ENCODE measurements around the gene C3orf20.
"Not testable (repeated sequence)": the region's sequence is repeated elsewhere in the genome, so short reads cannot be mapped to it uniquely, and the experiment has no call there.

Gene C3orf20

GRCh38 chr3:14802381-14802731 is 127.4 kb downstream of the C3orf20 start:
- DNase-seq = no peak

DNA sequence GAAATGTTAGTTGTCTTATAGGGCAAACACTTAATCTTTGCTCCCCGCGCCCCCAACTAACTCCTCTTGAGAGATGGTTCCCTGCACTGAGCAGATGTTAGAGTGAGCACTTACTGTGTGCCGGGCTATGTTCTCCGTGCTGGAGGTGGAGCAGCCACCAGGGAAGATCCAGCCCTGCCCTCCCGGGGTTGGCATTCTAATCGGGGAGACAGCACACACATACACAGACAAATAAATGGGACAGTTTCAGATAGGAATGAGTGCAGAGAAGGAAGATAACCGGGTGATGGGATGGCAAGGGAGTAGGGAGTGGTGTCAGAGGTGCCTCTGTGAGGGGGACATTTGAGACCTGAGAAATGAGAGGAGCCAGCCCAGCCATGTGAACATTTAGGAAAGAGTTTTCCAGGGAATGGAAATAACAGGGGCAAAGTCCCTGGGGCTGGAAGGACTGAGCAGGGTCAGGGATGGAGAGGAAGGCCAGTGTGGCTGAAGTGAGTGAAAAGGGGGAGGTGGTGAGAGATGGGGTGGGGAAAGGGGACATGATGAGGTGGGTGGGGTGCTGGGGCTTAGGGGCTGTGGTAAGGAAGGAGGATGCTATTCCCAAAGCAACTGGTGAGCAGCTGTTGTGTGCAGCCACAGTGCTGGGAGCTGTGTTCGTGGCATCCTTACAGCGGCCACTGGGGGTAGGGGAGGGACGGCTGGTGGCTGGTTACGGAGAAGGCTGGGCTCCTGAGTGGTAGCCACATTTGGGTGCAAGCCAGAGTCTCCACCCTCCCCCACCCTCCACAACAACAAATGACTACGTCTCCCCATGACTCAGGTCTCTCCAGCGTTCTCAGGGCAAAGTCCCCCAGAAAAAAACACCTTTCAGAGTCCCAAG is 128.4 kb downstream of the C3orf20 start:
- DNase-seq = no peak

DNA sequence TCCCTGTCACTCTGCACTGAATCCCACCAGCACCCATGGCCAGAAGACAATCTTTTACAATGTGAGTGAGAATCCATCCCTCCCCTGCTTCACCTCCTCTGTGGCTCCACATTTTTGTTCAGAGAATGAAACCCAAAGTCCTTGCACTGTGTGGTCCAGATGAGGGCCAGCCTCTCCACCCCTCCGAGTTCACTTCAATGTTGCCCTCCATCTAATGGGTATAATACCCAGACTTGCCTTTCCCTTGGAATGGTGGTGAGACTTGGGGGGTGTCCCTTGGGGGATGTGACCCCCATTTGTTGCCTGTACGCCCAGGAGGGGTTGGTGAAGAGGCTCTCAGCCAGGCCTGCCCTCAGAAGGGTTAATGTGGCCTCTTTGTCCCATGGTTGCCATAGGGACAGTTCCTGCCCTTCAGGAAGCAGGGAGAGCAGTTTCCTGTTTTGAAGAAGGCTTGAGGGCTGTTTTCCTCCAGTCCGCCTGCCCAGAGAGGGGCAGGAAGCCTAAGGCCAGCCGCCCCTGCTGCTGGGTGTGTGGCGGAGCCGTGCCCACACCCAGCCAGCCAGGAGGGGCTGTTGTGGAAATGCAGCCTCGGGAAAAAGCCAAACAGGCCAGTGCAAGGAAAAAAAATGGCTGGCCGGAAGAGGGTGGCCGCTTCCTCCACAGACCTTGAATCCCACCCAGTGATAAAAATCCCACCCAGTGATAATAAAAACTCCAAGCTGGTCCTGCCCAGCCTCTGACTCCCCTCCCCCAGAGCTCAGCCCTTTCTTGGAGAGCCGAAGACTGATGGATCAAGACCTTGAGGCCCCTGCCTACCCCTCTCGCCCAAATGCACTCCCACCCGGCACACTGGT is 129.3 kb downstream of the C3orf20 start:
- DNase-seq = no peak

DNA sequence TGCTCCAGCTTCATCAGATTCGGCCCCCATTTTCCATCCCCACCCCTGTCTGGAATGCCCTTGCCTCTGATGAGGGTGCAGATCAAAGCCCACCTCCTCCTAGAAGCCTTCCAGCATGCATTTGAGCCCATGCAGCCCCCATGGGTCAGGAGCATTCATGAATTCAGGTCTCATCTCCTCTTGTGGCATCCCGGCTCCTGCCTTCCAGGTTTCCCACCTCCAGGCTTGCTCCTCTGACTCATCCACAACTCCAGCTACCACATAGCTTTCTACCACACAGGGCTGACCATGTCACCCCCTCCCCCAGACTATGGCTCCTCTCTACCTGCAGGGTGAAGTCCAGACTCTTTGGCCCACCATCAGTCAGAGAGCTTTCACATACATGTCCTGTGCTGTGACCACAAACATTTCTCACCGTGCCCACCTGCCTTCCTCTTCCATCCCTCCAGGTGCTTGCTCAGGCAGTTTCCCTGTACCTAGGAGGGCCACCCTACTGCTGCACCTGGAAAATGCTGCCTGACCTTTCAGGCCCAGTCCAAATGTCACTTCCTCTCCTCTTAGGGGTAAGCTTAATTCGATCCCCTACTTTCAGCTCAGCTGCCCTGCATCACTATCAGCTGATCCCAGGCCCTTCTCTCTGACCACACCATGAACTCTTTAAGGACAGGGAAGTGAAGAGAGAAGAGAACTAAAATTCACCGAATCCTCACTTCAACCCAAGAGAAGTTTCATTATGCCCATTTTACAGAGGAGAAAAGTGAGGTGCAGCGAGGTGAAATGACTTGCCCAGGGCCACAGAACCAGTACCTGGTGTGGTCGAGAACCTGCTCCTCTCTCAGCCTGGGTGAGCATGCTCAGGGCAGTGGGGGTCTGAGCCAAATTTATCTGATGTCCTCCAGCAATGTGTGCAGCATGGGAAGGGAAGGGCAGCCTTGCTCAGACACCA is 130.2 kb downstream of the C3orf20 start:
- DNase-seq = no peak

GRCh38 chr3:14805961-14806537 is 131.1 kb downstream of the C3orf20 start:
- no peak for DNase-seq

GRCh38 chr3:14806641-14807263 is 131.8 kb downstream of the C3orf20 start:
- DNase-seq = peak; percentile 5

DNA sequence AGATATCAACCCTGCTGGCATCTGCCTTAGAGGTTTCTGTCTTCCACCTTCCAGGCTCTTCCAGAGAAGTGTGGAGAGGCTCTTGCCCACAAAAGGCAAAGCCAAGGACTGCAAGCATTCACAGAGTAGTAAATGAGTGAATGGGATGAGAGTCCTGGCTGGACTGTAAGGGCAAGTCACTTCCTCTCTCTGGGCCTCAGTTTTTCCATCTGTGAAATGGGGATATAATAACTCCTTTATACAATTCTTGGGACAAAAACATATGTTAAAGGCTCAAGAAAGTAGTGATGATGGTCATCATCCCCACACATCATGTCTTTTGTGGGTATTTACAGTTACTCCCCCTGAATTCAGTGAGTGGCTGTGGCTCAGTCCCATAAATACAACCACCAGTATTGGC is 133.1 kb downstream of the C3orf20 start:
- no peak for DNase-seq

GRCh38 chr3:14808502-14809266 is 133.7 kb downstream of the C3orf20 start:
- no peak for DNase-seq

DNA sequence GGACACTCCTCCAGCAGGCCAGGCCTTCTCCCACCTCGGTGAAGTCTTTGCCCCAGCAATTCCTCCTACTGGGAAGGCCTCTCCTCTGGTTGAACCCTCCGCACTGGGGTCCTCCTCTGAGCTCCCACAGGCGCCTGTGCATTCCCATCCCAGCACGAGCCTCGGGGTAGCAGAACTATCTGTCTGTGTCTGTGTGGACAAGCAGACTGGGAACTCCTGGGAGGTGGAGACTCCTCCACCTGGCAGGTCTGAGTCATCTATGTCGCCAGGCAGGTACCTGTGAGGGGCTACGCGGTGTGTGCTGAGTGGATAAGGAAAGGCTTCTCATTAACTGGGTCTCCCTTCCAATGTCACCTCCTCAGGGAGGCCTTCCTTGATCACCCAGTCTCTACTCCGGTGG is 134.7 kb downstream of the C3orf20 start:
- DNase-seq = not testable (repeated sequence)

- DNase-seq = no peak
Measured at GRCh38 chr3:14810070-14810791, 135.3 kb downstream of the C3orf20 start.

GRCh38 chr3:14810801-14811661 is 136.1 kb downstream of the C3orf20 start:
- DNase-seq = no peak

GRCh38 chr3:14811684-14812083 is 136.7 kb downstream of the C3orf20 start:
- DNase-seq = no peak

DNA sequence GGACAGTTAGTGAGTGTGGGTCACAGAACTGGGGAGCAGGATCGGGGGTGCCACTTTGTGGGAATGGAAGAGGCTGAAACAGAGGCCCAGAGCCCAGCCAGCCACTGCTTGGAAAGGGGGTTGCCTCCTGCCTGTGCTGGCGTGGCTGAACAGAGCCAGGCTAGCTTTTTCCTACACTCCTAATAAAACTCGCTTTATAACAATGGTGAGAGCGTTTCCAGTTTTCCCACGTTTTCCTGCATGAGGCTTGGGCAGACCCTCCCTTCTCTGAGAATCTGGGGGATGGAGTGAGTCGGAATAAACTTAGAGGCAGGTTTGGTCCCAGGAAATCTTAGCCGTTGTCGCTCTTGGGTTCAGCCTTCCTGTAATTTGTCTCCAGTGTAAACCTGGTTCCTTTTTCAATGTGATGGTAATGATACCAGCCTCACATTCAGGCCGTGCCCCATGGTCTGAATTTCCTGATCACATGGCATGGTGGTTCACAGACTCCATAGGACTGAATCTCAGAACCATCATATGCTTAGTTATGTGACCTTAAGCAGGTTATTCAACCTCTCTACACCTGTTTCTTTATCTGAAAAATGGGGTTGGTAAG is 137.4 kb downstream of the C3orf20 start:
- DNase-seq = no peak

DNA sequence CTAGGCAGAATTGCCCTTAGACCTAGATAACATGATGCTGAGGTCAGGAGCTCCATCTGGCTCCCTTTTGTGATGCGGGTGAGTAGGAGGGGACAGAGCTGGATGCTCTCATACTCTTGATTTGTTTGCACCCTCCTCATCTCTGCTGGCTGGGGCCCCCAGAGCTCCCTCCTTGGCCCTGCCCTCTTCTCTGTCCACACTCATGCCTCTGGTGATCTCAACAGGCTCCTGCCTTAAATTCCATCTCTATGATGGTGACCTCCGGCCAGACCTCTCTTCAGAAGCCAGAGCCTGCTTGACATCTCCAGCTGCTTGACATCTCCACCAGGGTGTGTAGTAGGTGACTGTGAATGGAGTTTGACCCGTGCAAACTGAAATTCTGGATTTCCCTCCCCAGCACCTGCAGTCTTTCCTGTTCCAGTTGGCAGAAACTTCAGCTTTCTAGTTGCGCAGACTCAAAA is 139.5 kb downstream of the C3orf20 start:
- no peak for DNase-seq

DNA sequence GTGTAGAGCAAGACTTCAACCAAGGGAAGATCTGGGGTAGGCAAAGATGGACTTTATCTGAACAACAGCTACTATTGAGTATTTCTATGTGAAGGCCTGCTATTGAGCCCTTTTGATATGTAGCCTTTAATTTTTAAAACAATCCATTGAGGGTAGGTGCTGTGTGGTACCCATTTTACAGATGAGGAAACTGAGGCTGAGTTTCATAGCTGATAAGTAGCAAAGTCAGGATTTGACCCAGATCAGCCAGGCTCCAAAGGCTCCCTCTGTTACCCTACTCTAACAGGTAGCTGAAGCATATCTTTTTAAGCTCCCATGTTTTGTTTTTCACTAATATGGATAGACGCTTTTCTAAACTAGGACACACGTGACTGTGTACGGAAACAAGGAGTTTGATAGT is 141.4 kb downstream of the C3orf20 start:
- DNase-seq = no peak

- no peak for DNase-seq
Measured at GRCh38 chr3:14818804-14819500, 144.0 kb downstream of the C3orf20 start, which contains the start of gene FGD5. Gene FGD5, plus strand, starts transcription at chr3:14818962. Its CDS starts 110 bp downstream, at chr3:14819072.

GRCh38 chr3:14819671-14820070 is 144.7 kb downstream of the C3orf20 start:
- no peak for DNase-seq

DNA sequence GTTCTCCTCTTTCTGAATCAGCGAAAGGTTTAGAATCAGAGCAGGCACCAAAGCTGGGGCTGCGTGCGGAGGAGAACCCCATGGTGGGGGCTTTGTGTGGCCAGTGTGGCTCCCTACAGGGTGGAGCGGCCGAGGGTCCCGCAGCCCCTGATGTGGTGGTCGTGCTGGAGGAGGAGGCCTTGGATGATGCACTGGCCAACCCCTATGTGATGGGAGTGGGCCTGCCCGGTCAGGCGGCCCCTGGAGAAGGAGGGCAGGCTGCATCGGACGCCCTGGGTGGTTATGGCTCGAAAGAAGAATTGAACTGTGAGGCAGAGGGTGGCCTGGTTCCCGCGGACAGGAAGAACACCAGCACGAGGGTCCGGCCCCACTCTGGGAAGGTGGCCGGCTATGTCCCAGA is 145.2 kb downstream of the C3orf20 start:
- DNase-seq = no peak

Measured in CD4-positive, alpha-beta T cell treated with Interleukin-4 for 4 hours (primary cell).